Mesendoderm (in vitro differentiated cells): ENCODE results near the gene SPAST.
"Not testable (repeated sequence)": the region's sequence is repeated elsewhere in the genome, so short reads cannot be mapped to it uniquely, and the experiment has no call there.

Experiments used
- DNase-seq: peaks from one replicate; pipeline ENCODE4 v3.0.0; 2013
- H2AK5ac ChIP-seq: 2 replicates; pipeline ENCODE4 v1.6.1; 2013; ENCODE audit warnings: low read length, inconsistent platforms
- H2BK120ac ChIP-seq: 2 replicates; pipeline ENCODE4 v1.6.1; 2013; ENCODE audit warnings: low read depth, mild to moderate bottlenecking, low read length, moderate library complexity, mixed read lengths
- H2BK15ac ChIP-seq: replicated peaks from 2 replicates; pipeline ENCODE4 v1.6.1; 2013; ENCODE audit warnings: low read depth, mild to moderate bottlenecking, moderate library complexity
- H2BK5ac ChIP-seq: 2 replicates; pipeline ENCODE4 v1.6.1; 2013; ENCODE audit warnings: low read length, inconsistent platforms
- H3K18ac ChIP-seq: 2 replicates; pipeline ENCODE4 v1.6.1; 2013; ENCODE audit warnings: mild to moderate bottlenecking, low read length, mixed read lengths
- H3K23ac ChIP-seq: one replicate; pipeline ENCODE4 v1.6.1; 2013; ENCODE audit warnings: low read length
- H3K27ac ChIP-seq: 2 replicates; pipeline ENCODE4 v1.5.1; 2013; ENCODE audit warnings: low read depth, mild to moderate bottlenecking, inconsistent platforms, low read length, moderate library complexity
- H3K27me3 ChIP-seq: 2 replicates; pipeline ENCODE4 v1.6.1; 2013; ENCODE audit warnings: low read length, control low read depth, mild to moderate bottlenecking, inconsistent platforms; ENCODE audit not compliant: insufficient read depth, poor library complexity
- H3K36me3 ChIP-seq: 2 replicates; pipeline ENCODE4 v1.6.1; 2013; ENCODE audit warnings: low read length, inconsistent platforms; ENCODE audit not compliant: control insufficient read depth, insufficient read depth
- H3K4ac ChIP-seq: one replicate; pipeline ENCODE4 v1.6.1; 2013; ENCODE audit warnings: low read depth, mild to moderate bottlenecking, low read length, moderate library complexity
- H3K4me1 ChIP-seq: 2 replicates; pipeline ENCODE4 v1.6.1; 2013; ENCODE audit warnings: low read depth, low read length, inconsistent platforms; ENCODE audit not compliant: control insufficient read depth
- H3K4me2 ChIP-seq: 2 replicates; pipeline ENCODE4 v1.6.1; 2013; ENCODE audit warnings: low read length
- H3K4me3 ChIP-seq: 2 replicates; pipeline ENCODE4 v1.5.1; 2013; ENCODE audit warnings: mild to moderate bottlenecking, low read length
- H3K56ac ChIP-seq: one replicate; pipeline ENCODE4 v1.6.1; 2013; ENCODE audit warnings: low read length
- H3K79me1 ChIP-seq: 2 replicates; pipeline ENCODE4 v1.6.1; 2013; ENCODE audit warnings: low read length, inconsistent platforms
- H3K79me2 ChIP-seq: 2 replicates; pipeline ENCODE4 v1.6.1; 2013; ENCODE audit warnings: mild to moderate bottlenecking, low read length; ENCODE audit not compliant: control insufficient read depth, insufficient read depth
- H3K9ac ChIP-seq: 2 replicates; pipeline ENCODE4 v1.6.1; 2013; ENCODE audit warnings: low read length, inconsistent platforms
- H4K5ac ChIP-seq: one replicate; pipeline ENCODE4 v1.6.1; 2013; ENCODE audit warnings: low read length
- H4K8ac ChIP-seq: one replicate; pipeline ENCODE4 v1.6.1; 2013; ENCODE audit warnings: low read depth, mild to moderate bottlenecking, control low read depth, low read length, moderate library complexity
- WGBS: extraction: QIAGEN DNeasy Blood & Tissue Kit; methylation state at CpG from one replicate; pipeline ENCODE4 v1.1.7; 2013; ENCODE audit warnings: low lambda C conversion rate, missing lambda C conversion rate; ENCODE audit not compliant: insufficient coverage; ENCODE audit errors: extremely low coverage; 5-methylcytosine and 5-hydroxymethylcytosine counted together

The SPAST gene

DNA sequence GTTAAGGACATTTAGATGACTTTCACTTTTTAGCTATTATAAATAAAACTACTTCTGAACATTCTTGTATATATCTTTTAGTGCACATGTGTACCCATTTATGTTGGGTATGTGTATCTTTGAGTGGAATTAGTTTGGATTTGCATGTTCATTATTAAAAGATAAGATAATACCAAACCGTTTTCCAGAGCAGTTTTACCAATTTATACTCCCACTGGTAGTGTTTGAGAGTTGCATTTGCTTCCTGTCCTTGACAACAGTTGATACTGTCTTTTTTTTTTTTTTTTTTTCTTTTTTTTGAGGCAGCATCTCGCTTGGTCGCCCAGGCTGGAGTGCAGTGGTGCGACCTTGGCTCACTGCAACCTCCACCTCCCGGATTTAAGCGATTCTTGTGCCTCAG lies 125.7 kb downstream of the SPAST start:
- Histone ChIP-seq H2BK15ac (no peak overlapping the region), H3K4ac (no peak overlapping the region), H3K18ac (no peak overlapping the region), H3K79me1 (no peaks in the 10 kb centered on the region), H3K23ac (no peak overlapping the region), H2BK120ac (no peak overlapping the region), H4K5ac (no peak overlapping the region), H3K9ac (no peak overlapping the region), H3K56ac (no peak overlapping the region), H3K4me1 (no peaks in the 10 kb centered on the region), H3K79me2 (no peaks in the 10 kb centered on the region), H3K4me3 (no peak overlapping the region), H2AK5ac (no peak overlapping the region), H3K36me3 (no peaks in the 10 kb centered on the region), H3K27me3 (no peaks in the 10 kb centered on the region), H4K8ac (no peak overlapping the region), H3K4me2 (no peak overlapping the region), H2BK5ac (no peak overlapping the region), H3K27ac (no peak overlapping the region)
- DNase-seq, result no peak
- WGBS, result no CpG with 5 or more reads among the region's 6 CpGs

GRCh38 chr2:32192418-32192817 lies 129.1 kb downstream of the SPAST start:
- H3K18ac ChIP-seq, result no peak overlapping the region
- no peak overlapping the region for H2BK120ac ChIP-seq
- no peak overlapping the region for H3K4me3 ChIP-seq

GRCh38 chr2:32200814-32201213 lies 137.5 kb downstream of the SPAST start:
- Histone ChIP-seq H4K8ac (no peak overlapping the region), H3K79me2 (no peaks in the 10 kb centered on the region), H3K4me2 (no peak overlapping the region), H2BK5ac (no peak overlapping the region), H3K36me3 (no peaks in the 10 kb centered on the region), H3K4me3 (no peak overlapping the region), H3K23ac (no peak overlapping the region), H3K4ac (no peak overlapping the region), H3K27me3 (no peaks in the 10 kb centered on the region), H3K4me1 (no peaks in the 10 kb centered on the region), H2BK15ac (no peak overlapping the region), H2AK5ac (no peak overlapping the region), H2BK120ac (no peak overlapping the region), H3K9ac (no peak overlapping the region), H3K56ac (no peak overlapping the region), H3K79me1 (no peaks in the 10 kb centered on the region), H4K5ac (no peak overlapping the region), H3K18ac (no peak overlapping the region), H3K27ac (no peak overlapping the region)
- WGBS, result no CpG with 5 or more reads among the region's 1 CpG
- DNase-seq, result no peak

More at GRCh38 chr2:32192418-32192817, 129.1 kb downstream of the SPAST start:
- H3K79me2 ChIP-seq, result no peaks in the 10 kb centered on the region
- no peaks in the 10 kb centered on the region for H3K4me1 ChIP-seq
- no peak overlapping the region for H3K23ac ChIP-seq
- no peak overlapping the region for H4K5ac ChIP-seq
- no peak overlapping the region for H3K56ac ChIP-seq
- H3K79me1 ChIP-seq, result no peaks in the 10 kb centered on the region
- no peak overlapping the region for H4K8ac ChIP-seq
- no peak overlapping the region for H3K4me2 ChIP-seq
- H2BK15ac ChIP-seq, result no peak overlapping the region
- H3K27me3 ChIP-seq, result no peaks in the 10 kb centered on the region
- H3K36me3 ChIP-seq, result no peaks in the 10 kb centered on the region
- no peak overlapping the region for H3K27ac ChIP-seq
- no peak overlapping the region for H3K4ac ChIP-seq
- no peak for DNase-seq
- no CpG with 5 or more reads among the region's 1 CpG for WGBS
- no peak overlapping the region for H3K9ac ChIP-seq
- no peak overlapping the region for H2AK5ac ChIP-seq
- no peak overlapping the region for H2BK5ac ChIP-seq

DNA sequence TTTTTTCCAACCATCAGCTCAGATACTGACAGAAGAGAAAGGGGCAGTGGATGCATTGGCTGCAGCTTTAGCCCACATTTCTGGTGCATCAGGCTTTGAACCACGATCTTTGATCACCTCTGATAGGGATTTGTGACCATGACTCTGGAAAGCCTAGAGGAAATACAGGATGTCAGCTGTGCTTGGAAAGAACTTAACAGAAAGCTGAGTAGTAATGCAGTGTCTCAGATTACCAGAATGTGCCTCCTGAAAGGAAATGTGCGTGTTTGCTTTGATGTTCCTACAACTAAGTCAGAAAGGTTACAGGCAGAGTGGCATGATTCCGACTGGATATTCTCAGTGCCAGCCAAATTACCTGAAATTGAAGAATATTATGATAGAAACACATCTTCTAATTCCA lies 140.1 kb downstream of the SPAST start:
- H3K4me2 ChIP-seq, DNase-seq: not testable (repeated sequence)

More for the DNA sequence above, 140.1 kb downstream of the SPAST start:
- H3K18ac ChIP-seq, H3K9ac ChIP-seq, H2BK120ac ChIP-seq, H3K79me2 ChIP-seq, H3K79me1 ChIP-seq, H3K36me3 ChIP-seq, H3K27me3 ChIP-seq, H4K5ac ChIP-seq, H2BK5ac ChIP-seq, H2AK5ac ChIP-seq, H4K8ac ChIP-seq, H3K56ac ChIP-seq, H3K4me1 ChIP-seq, H3K27ac ChIP-seq, H3K23ac ChIP-seq, H3K4ac ChIP-seq, H3K4me3 ChIP-seq, H2BK15ac ChIP-seq: not testable (repeated sequence)
- no CpG with 5 or more reads among the region's 3 CpGs for WGBS
